HEK293 (cell line): ENCODE results near the gene ANXA2.

ENCODE experiments used
- GLI4 ChIP-seq: fragments of 450-650 bp; formaldehyde crosslinking; IDR thresholded peaks from 2 replicates; pipeline ENCODE4 v1.5.1; 2016; ENCODE audit warnings: missing biosample characterization, missing genetic modification characterization
- GLIS1 ChIP-seq: fragments of 450-650 bp; formaldehyde crosslinking; IDR thresholded peaks from 2 replicates; pipeline ENCODE4 v1.5.1; 2016; ENCODE audit warnings: missing biosample characterization, missing genetic modification characterization
- HOXC10 ChIP-seq: sonication (generic); formaldehyde crosslinking; IDR thresholded peaks from 2 replicates; pipeline ENCODE4 v1.8.1; 2023; ENCODE audit warnings: mild to moderate bottlenecking, missing genetic modification reagents
- INSM2 ChIP-seq: fragments of 450-650 bp; formaldehyde crosslinking; IDR thresholded peaks from 2 replicates; pipeline ENCODE4 v1.5.1; 2016; ENCODE audit warnings: missing biosample characterization, missing genetic modification characterization
- KLF10 ChIP-seq: fragments of 450-650 bp; IDR thresholded peaks from 2 replicates; pipeline ENCODE4 v1.5.1; 2018; ENCODE audit warnings: missing biosample characterization, mild to moderate bottlenecking, missing genetic modification characterization
- KLF8 ChIP-seq: fragments of 450-650 bp; formaldehyde crosslinking; IDR thresholded peaks from 2 replicates; pipeline ENCODE4 v1.5.1; 2016; ENCODE audit warnings: missing biosample characterization, missing genetic modification characterization
- OSR2 ChIP-seq: fragments of 450-650 bp; formaldehyde crosslinking; IDR thresholded peaks from 2 replicates; pipeline ENCODE4 v1.5.1; 2016; ENCODE audit warnings: missing biosample characterization, missing genetic modification characterization
- OVOL3 ChIP-seq: fragments of 450-650 bp; formaldehyde crosslinking; IDR thresholded peaks from 2 replicates; pipeline ENCODE4 v1.5.1; 2016; ENCODE audit warnings: missing biosample characterization, missing genetic modification characterization
- PATZ1 ChIP-seq: fragments of 450-650 bp; formaldehyde crosslinking; IDR thresholded peaks from 2 replicates; pipeline ENCODE4 v1.5.1; 2016; ENCODE audit warnings: missing biosample characterization, missing genetic modification characterization
- RBAK ChIP-seq: fragments of 450-650 bp; formaldehyde crosslinking; IDR thresholded peaks from 2 replicates; pipeline ENCODE4 v1.5.1; 2016; ENCODE audit warnings: missing biosample characterization, missing genetic modification characterization
- REPIN1 ChIP-seq: fragments of 450-650 bp; formaldehyde crosslinking; IDR thresholded peaks from 2 replicates; pipeline ENCODE4 v1.5.1; 2017; ENCODE audit warnings: missing biosample characterization, missing genetic modification characterization, low read depth
- SCRT2 ChIP-seq: fragments of 450-650 bp; formaldehyde crosslinking; IDR thresholded peaks from 2 replicates; pipeline ENCODE4 v1.5.1; 2016; ENCODE audit warnings: missing biosample characterization, missing genetic modification characterization
- ZBTB8A ChIP-seq: fragments of 450-650 bp; formaldehyde crosslinking; IDR thresholded peaks from 2 replicates; pipeline ENCODE4 v1.5.1; 2016; ENCODE audit warnings: missing biosample characterization, missing genetic modification characterization
- ZEB2 ChIP-seq: fragments of 450-650 bp; formaldehyde crosslinking; IDR thresholded peaks from 2 replicates; pipeline ENCODE4 v1.5.1; 2016; ENCODE audit warnings: missing biosample characterization, missing genetic modification characterization
- ZFHX2 ChIP-seq: fragments of 450-650 bp; formaldehyde crosslinking; conservative IDR thresholded peaks from 2 replicates; pipeline ENCODE4 v1.5.1; 2016; ENCODE audit warnings: missing biosample characterization, missing genetic modification characterization
- ZFP69B ChIP-seq: fragments of 450-650 bp; formaldehyde crosslinking; IDR thresholded peaks from 2 replicates; pipeline ENCODE4 v1.5.1; 2016; ENCODE audit warnings: missing biosample characterization, missing genetic modification characterization
- ZNF138 ChIP-seq: fragments of 450-650 bp; formaldehyde crosslinking; IDR thresholded peaks from 2 replicates; pipeline ENCODE4 v1.5.1; 2016; ENCODE audit warnings: missing biosample characterization, missing genetic modification characterization, borderline replicate concordance
- ZNF169 ChIP-seq: fragments of 450-650 bp; formaldehyde crosslinking; IDR thresholded peaks from 2 replicates; pipeline ENCODE4 v1.5.1; 2016; ENCODE audit warnings: missing biosample characterization, missing genetic modification characterization
- ZNF174 ChIP-seq: fragments of 450-650 bp; formaldehyde crosslinking; IDR thresholded peaks from 2 replicates; pipeline ENCODE4 v1.5.0; 2017; ENCODE audit warnings: missing biosample characterization, mild to moderate bottlenecking, missing genetic modification characterization
- ZNF175 ChIP-seq: fragments of 450-650 bp; formaldehyde crosslinking; IDR thresholded peaks from 2 replicates; pipeline ENCODE4 v1.5.1; 2016; ENCODE audit warnings: missing biosample characterization, missing genetic modification characterization
- ZNF48 ChIP-seq: fragments of 450-650 bp; formaldehyde crosslinking; IDR thresholded peaks from 2 replicates; pipeline ENCODE4 v1.5.1; 2016; ENCODE audit warnings: missing biosample characterization, missing genetic modification characterization
- ZNF561 ChIP-seq: fragments of 450-650 bp; IDR thresholded peaks from 2 replicates; pipeline ENCODE4 v1.5.1; 2018; ENCODE audit warnings: missing biosample characterization, missing genetic modification characterization, borderline replicate concordance
- ZNF596 ChIP-seq: fragments of 450-650 bp; IDR thresholded peaks from 2 replicates; pipeline ENCODE4 v1.5.0; 2018; ENCODE audit warnings: missing biosample characterization, mild to moderate bottlenecking, missing genetic modification characterization, moderate library complexity
- ZNF610 ChIP-seq: fragments of 450-650 bp; formaldehyde crosslinking; IDR thresholded peaks from 2 replicates; pipeline ENCODE4 v1.5.1; 2016; ENCODE audit warnings: missing biosample characterization, missing genetic modification characterization, borderline replicate concordance
- ZNF624 ChIP-seq: fragments of 450-650 bp; formaldehyde crosslinking; IDR thresholded peaks from 2 replicates; pipeline ENCODE4 v1.5.1; 2017; ENCODE audit warnings: missing biosample characterization, missing genetic modification characterization
- ZNF629 ChIP-seq: fragments of 450-650 bp; formaldehyde crosslinking; IDR thresholded peaks from 2 replicates; pipeline ENCODE4 v1.5.1; 2017; ENCODE audit warnings: missing biosample characterization, missing genetic modification characterization
- ZNF692 ChIP-seq: fragments of 450-650 bp; formaldehyde crosslinking; IDR thresholded peaks from 2 replicates; pipeline ENCODE4 v1.5.1; 2016; ENCODE audit warnings: missing biosample characterization, missing genetic modification characterization
- ZNF768 ChIP-seq: fragments of 450-650 bp; formaldehyde crosslinking; IDR thresholded peaks from 2 replicates; pipeline ENCODE4 v1.5.1; 2018; ENCODE audit warnings: missing biosample characterization, mild to moderate bottlenecking, missing genetic modification characterization
- ZNF837 ChIP-seq: fragments of 450-650 bp; formaldehyde crosslinking; IDR thresholded peaks from 2 replicates; pipeline ENCODE4 v1.5.1; 2016; ENCODE audit warnings: missing biosample characterization, missing genetic modification characterization
- ZNF843 ChIP-seq: fragments of 450-650 bp; formaldehyde crosslinking; IDR thresholded peaks from 2 replicates; pipeline ENCODE4 v1.5.1; 2016; ENCODE audit warnings: missing biosample characterization, missing genetic modification characterization
- ZSCAN23 ChIP-seq: fragments of 450-650 bp; formaldehyde crosslinking; IDR thresholded peaks from 2 replicates; pipeline ENCODE4 v1.5.1; 2016; ENCODE audit warnings: missing biosample characterization, missing genetic modification characterization
- TF ChIP-seq, protein P1 (sequence below): fragments of 450-650 bp; formaldehyde crosslinking; optimal IDR thresholded peaks from 2 replicates; pipeline ENCODE3; 2016; ENCODE audit warnings: missing biosample characterization, mild to moderate bottlenecking, missing genetic modification characterization
- TF ChIP-seq, protein P2 (sequence below): fragments of 450-650 bp; formaldehyde crosslinking; IDR thresholded peaks from 2 replicates; pipeline ENCODE4 v1.5.1; 2017; ENCODE audit warnings: missing biosample characterization, missing genetic modification characterization

ANXA2 gene

DNA sequence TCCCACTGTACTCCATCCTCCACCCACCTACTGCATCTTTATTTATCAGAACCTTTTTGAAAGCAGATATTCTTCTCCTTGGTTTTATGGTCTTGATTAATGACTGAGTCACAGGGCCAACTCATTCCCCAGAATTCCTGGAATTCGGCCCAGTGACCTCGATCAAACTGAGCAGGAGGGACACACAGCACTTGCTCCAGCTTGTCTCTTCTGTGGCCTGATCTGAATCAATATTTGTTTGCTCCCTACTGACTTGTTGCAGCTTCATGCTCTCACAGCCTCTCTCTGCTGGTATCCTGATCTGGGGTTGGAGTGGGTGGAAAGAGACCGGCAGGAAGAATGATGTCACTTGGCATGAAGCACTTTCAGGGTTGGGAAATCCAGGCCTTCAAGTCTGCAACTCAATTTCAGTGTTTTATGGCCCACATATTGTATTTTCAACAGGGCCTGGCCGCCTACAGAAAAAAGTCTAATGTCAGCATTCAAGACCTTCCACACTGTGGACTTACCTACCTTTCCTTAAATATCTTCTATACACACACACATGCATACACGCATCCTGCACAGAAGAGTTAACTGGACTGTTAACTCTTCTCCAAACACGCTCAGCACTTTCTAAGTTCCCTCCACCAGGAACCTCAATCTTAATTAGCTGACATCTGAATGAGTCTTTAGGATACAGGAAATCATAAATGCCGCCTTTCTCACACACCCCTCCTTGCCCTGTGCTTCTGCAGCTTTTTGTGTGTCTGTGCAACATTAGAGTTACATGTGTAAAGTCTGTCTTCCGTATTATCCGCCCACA lies 4.6 kb downstream of the ANXA2 start (continued):
- TF ChIP-seq PATZ1 (tag by site-specific recombination): peak; percentile 75; the same call in 1 of the 2 replicates
- TF ChIP-seq, protein P1, sequence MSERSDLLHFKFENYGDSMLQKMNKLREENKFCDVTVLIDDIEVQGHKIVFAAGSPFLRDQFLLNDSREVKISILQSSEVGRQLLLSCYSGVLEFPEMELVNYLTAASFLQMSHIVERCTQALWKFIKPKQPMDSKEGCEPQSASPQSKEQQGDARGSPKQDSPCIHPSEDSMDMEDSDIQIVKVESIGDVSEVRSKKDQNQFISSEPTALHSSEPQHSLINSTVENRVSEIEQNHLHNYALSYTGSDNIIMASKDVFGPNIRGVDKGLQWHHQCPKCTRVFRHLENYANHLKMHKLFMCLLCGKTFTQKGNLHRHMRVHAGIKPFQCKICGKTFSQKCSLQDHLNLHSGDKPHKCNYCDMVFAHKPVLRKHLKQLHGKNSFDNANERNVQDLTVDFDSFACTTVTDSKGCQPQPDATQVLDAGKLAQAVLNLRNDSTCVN (tag by site-specific recombination): no peak
- TF ChIP-seq ZNF561 (tag by site-specific recombination): 0 out of 2 replicates have a peak, but pooled peaks have one; percentile 11
- TF ChIP-seq ZNF837: 0 out of 2 replicates have a peak, but pooled peaks have one; percentile 59
- TF ChIP-seq, protein P2, sequence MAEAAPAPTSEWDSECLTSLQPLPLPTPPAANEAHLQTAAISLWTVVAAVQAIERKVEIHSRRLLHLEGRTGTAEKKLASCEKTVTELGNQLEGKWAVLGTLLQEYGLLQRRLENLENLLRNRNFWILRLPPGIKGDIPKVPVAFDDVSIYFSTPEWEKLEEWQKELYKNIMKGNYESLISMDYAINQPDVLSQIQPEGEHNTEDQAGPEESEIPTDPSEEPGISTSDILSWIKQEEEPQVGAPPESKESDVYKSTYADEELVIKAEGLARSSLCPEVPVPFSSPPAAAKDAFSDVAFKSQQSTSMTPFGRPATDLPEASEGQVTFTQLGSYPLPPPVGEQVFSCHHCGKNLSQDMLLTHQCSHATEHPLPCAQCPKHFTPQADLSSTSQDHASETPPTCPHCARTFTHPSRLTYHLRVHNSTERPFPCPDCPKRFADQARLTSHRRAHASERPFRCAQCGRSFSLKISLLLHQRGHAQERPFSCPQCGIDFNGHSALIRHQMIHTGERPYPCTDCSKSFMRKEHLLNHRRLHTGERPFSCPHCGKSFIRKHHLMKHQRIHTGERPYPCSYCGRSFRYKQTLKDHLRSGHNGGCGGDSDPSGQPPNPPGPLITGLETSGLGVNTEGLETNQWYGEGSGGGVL (tag by site-specific recombination): no peak; the same call in none of the 2 replicates
- TF ChIP-seq SCRT2 (tag by site-specific recombination): peak; percentile 99
- peak; percentile 66; the same call in 1 of the 2 replicates for TF ChIP-seq KLF10
- TF ChIP-seq OVOL3 (tag by site-specific recombination): no peak
- TF ChIP-seq ZSCAN23 (tag by site-specific recombination): peak; percentile 38; the same call in 1 of the 2 replicates
- no peak for TF ChIP-seq HOXC10 (CRISPR knock-in tag)
- no peak for TF ChIP-seq ZNF169 (tag by site-specific recombination)
- TF ChIP-seq GLIS1 (tag by site-specific recombination): peak; percentile 77
- TF ChIP-seq ZNF175 (tag by site-specific recombination): no peak
- TF ChIP-seq ZNF624 (tag by site-specific recombination): no peak
- TF ChIP-seq ZNF610: no peak
- TF ChIP-seq ZNF692 (tag by site-specific recombination): peak; percentile 69
- TF ChIP-seq ZEB2: peak; percentile 91
- TF ChIP-seq OSR2 (tag by site-specific recombination): peak; percentile 58
- TF ChIP-seq REPIN1 (tag by site-specific recombination): no peak
- TF ChIP-seq ZNF48: no peak
- no peak for TF ChIP-seq ZNF596 (tag by site-specific recombination)
- TF ChIP-seq GLI4 (tag by site-specific recombination): no peak; the same call in 1 of the 2 replicates
- peak; percentile 82 for TF ChIP-seq INSM2
- TF ChIP-seq ZNF843 (tag by site-specific recombination): peak; percentile 56
- peak; percentile 80 for TF ChIP-seq ZFHX2 (tag by site-specific recombination)
- no peak for TF ChIP-seq RBAK (tag by site-specific recombination)
- 0 out of 2 replicates have a peak, but pooled peaks have one; percentile 26 for TF ChIP-seq ZBTB8A
- TF ChIP-seq ZNF174 (tag by site-specific recombination): no peak
- peak; percentile 55; the same call in 1 of the 2 replicates for TF ChIP-seq ZNF768 (tag by site-specific recombination)
- TF ChIP-seq ZNF138 (tag by site-specific recombination): no peak
- 0 out of 2 replicates have a peak, but pooled peaks have one; percentile 21 for TF ChIP-seq ZFP69B (tag by site-specific recombination)
- TF ChIP-seq KLF8 (tag by site-specific recombination): 0 out of 2 replicates have a peak, but pooled peaks have one; percentile 42
- TF ChIP-seq ZNF629 (tag by site-specific recombination): peak; percentile 92
